Measurements from ENCODE around the gene PIK3R5. TPM values are rescaled to one million over a fixed set of nuclear protein-coding genes. Genes with fewer than 3 reads are reported as not detected.
"Not testable (repeated sequence)": the region's sequence is repeated elsewhere in the genome, so short reads cannot be mapped to it uniquely, and the experiment has no call there.

Gene PIK3R5
- polyA plus RNA-seq, 3 donors from 2014 or later = 26.7 to 90.9 (median 28.9) TPM

GRCh38 chr17:8997994-8998628, 32.6 kb upstream of the PIK3R5 start:
- Mint-ChIP-seq H3K27me3 (ENCODE audit: low read depth in 3 of 3) (peaks cover 8 to 27% (median 19%) of the 10 kb centered on the region in 3 donors), H3K9me3 (no peaks in the 10 kb centered on the region), H3K4me1 (peaks cover 7 to 11% of the 10 kb centered on the region in 2 donors), H3K36me3 (no peaks in the 10 kb centered on the region), H3K4me3 (no peak overlapping the region), H3K27ac (no peak overlapping the region)
- peak; percentile 66 to 78 (median 74) for DNase-seq

DNA sequence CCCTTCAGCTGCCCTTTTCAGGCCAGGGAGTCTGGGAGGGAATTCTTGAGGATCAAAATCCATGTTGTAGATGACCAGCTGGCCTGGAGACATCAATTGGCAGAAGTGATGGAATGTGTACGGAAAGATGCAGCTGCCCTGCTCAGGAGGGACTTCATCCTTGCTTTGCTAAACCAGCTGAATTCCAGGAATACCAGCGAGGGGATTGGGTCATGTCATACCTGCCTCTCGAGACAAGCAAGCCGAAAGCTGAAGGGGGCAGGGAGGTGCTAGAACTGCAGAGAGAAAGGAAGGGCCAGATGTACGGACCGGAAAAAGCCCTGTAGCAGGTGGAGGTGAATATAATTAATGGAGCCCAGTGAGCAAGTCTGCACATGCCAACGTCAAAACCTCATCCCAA, 30.2 kb upstream of the PIK3R5 start:
- DNase-seq = no peak
- Mint-ChIP-seq H3K27ac (no peak overlapping the region), H3K36me3 (no peaks in the 10 kb centered on the region), H3K4me3 (no peak overlapping the region), H3K4me1 (peaks cover 8 to 9% of the 10 kb centered on the region in 2 donors), H3K9me3 (no peaks in the 10 kb centered on the region), H3K27me3 (ENCODE audit: low read depth in 3 of 3) (peaks cover 4 to 18% (median 6%) of the 10 kb centered on the region in 3 donors)

DNA sequence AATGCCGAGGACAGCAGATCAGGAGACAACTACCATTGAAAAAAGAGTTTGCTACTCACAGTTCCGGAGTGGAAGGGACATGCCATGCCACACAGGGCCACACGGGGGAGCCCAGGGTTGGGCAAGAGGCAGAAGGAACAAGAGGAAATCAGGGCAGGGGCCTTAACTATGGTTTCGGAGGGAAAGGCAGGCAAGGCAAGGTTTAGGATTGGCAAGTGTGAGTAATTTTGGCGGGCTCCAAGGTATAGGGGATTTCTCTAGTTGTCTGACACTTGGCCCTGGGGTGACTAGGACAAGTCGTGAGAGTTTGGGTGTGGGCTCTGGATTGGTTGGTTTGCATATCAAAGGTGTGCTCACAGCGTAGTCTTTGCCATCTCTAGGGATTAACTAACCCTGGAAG, 28.8 kb upstream of the PIK3R5 start:
- Mint-ChIP-seq H3K36me3 (no peaks in the 10 kb centered on the region), H3K27me3 (ENCODE audit: low read depth in 3 of 3) (peaks cover 1 to 11% (median 5%) of the 10 kb centered on the region in 3 donors), H3K4me3 (no peak overlapping the region), H3K9me3 (no peaks in the 10 kb centered on the region), H3K4me1 (peaks cover 8 to 9% of the 10 kb centered on the region in 2 donors), H3K27ac (no peak overlapping the region)
- peak; percentile 28 to 48 (median 32) for DNase-seq

GRCh38 chr17:8991514-8992285, 26.2 kb upstream of the PIK3R5 start:
- H3K27me3 Mint-ChIP-seq (ENCODE audit: low read depth in 3 of 3) = peaks cover 0 to 10% (median 2%) of the 10 kb centered on the region in 3 donors
- H3K27ac Mint-ChIP-seq = no peak overlapping the region

DNA sequence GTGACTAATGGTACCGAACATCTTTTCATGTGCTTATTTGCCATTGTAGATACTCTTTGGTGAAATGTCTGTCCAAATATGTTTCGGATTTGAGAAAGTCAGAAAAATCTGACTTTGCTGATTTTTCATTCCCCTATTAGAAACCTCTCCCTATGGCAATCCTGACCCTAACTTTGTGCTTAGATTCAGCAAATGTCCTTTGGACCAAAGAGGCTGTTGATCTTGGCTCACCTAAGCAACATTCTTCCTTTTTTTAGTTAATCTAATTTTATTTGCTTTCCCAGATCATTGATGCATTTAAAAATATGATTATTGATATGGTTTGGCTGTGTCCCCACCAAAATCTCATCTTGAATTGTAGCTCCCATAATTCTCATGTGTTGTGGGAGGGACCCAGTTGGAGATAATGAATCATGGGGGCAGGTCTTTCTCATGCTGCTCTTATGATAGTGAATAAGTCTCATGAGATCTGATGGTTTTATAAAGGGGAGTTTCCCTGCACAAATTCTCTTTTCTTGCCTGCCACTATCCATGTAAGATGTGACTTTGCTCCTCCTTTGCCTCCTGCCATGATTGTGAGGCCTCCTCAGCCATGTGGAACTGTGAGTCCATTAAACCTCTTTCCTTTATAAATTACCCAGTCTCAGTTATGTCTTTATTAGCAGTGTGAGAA, 22.9 kb upstream of the PIK3R5 start:
- H3K36me3 Mint-ChIP-seq; H3K9me3 Mint-ChIP-seq; H3K4me3 Mint-ChIP-seq; H3K27me3 Mint-ChIP-seq (ENCODE audit: low read depth in 3 of 3); DNase-seq; H3K27ac Mint-ChIP-seq: not testable (repeated sequence)
- peaks cover 24 to 30% of the 10 kb centered on the region in 2 donors for H3K4me1 Mint-ChIP-seq

More at GRCh38 chr17:8991514-8992285, 26.2 kb upstream of the PIK3R5 start:
- DNase-seq = peak; percentile 50 to 58 (median 51)
- Mint-ChIP-seq H3K36me3 (no peaks in the 10 kb centered on the region), H3K4me1 (peaks cover 6 to 8% of the 10 kb centered on the region in 2 donors), H3K4me3 (no peak overlapping the region), H3K9me3 (peaks cover 0 to 2% (median 0%) of the 10 kb centered on the region in 6 donors)

DNA sequence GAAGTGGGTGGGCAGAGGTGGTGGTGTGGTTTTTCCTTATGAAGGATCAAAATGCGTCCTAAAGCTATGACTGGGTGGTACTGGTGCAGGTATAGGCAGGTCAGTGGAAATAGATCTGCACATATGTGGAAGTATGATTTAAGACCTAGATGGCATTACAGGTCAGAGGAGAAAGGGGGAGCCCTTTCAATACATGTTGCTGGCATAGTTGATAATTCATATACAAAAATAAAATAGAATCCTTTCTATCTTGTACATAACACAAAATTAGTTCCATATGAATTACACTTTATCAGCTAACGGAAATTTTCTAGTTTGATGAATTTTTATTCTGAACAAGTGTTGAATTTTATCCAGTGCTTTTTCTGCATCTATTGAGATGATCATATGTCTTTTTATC, 20.8 kb upstream of the PIK3R5 start:
- no peaks in the 10 kb centered on the region for H3K36me3 Mint-ChIP-seq
- DNase-seq = no peak
- H3K9me3 Mint-ChIP-seq = peaks cover 0 to 2% (median 0%) of the 10 kb centered on the region in 6 donors
- peaks cover 0 to under 1% (median 0%) of the 10 kb centered on the region in 3 donors for H3K27me3 Mint-ChIP-seq (ENCODE audit: low read depth in 3 of 3)
- H3K4me3 Mint-ChIP-seq = peak overlapping the region in 3 of 5 donors; percentile 12 to 59 (median 27)
- H3K4me1 Mint-ChIP-seq = peaks cover 18 to 24% of the 10 kb centered on the region in 2 donors
- H3K27ac Mint-ChIP-seq = peak overlapping the region in 5 of 6 donors; percentile 43 to 86 (median 47)

DNA sequence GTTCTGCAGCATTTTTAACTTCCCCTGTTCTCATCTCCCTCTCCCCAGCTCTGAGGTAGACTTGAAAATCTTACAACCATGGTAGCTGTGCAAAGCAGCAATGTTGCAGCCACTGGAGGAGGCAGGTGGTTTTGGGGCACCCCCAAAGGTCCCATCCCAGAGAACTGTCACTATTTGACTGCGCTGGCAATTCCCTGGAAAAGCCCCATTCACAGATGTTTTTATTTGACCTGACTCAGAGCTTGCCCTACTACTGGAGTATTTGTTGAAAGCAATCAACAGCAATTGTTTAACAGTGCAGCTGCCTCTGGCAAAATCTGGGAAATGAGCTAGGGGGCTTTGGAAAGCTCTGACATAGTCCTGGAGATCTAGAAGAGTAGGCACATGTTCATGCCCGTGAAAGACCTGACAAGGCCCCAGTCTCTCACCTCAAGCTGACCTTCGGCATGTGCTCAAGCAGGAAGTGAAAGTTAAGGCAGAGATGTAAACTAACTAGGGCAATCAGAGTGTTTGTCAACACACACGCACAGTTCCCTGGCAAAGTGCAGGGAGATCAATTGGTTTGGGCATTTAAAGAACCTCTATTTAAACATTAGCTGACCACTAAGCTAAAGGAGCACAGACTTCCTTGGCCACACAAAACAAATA, 19.7 kb upstream of the PIK3R5 start:
- H3K36me3 Mint-ChIP-seq = no peaks in the 10 kb centered on the region
- peak in 1 of 3 donors; percentile 24 for DNase-seq
- peaks cover 0 to 2% (median 0%) of the 10 kb centered on the region in 6 donors for H3K9me3 Mint-ChIP-seq
- H3K4me3 Mint-ChIP-seq = peak overlapping the region; percentile 2 to 71 (median 30)
- peak overlapping the region; percentile 58 to 86 (median 72) for H3K27ac Mint-ChIP-seq
- peaks cover 17 to 23% of the 10 kb centered on the region in 2 donors for H3K4me1 Mint-ChIP-seq
- no peaks in the 10 kb centered on the region for H3K27me3 Mint-ChIP-seq (ENCODE audit: low read depth in 3 of 3)

DNA sequence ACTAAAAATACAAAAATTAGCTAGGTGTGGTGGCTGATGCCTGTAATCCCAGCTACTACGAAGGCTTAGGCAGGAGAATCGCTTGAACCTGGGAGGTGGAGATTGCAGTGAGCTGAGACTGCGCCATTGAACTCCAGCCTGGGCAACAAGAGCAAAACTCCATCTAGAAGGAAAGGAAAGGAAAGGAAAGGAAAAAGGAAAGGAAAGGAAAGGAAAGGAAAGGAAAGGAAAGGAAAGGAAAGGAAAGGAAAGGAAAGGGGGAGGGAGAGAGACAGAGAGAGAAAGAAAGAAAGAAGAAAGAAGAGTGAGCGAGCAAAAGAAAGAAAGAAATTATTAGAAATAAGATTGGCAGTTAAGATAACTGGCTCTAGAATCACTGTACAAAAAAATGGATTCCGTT, 18.7 kb upstream of the PIK3R5 start:
- not testable (repeated sequence) for H3K27me3 Mint-ChIP-seq (ENCODE audit: low read depth in 3 of 3); H3K9me3 Mint-ChIP-seq; H3K36me3 Mint-ChIP-seq; H3K4me3 Mint-ChIP-seq; DNase-seq
- Mint-ChIP-seq H3K4me1 (peaks cover 17 to 23% of the 10 kb centered on the region in 2 donors), H3K27ac (peak overlapping the region in 2 of 6 donors; percentile 28 to 32)

GRCh38 chr17:8981443-8981842, 15.9 kb upstream of the PIK3R5 start:
- Mint-ChIP-seq H3K27ac (no peak overlapping the region), H3K4me1 (peaks cover 17 to 22% of the 10 kb centered on the region in 2 donors), H3K4me3 (no peak overlapping the region), H3K36me3 (no peaks in the 10 kb centered on the region), H3K27me3 (ENCODE audit: low read depth in 3 of 3) (peaks cover 0 to 1% (median 0%) of the 10 kb centered on the region in 3 donors), H3K9me3 (no peaks in the 10 kb centered on the region)
- no peak for DNase-seq

DNA sequence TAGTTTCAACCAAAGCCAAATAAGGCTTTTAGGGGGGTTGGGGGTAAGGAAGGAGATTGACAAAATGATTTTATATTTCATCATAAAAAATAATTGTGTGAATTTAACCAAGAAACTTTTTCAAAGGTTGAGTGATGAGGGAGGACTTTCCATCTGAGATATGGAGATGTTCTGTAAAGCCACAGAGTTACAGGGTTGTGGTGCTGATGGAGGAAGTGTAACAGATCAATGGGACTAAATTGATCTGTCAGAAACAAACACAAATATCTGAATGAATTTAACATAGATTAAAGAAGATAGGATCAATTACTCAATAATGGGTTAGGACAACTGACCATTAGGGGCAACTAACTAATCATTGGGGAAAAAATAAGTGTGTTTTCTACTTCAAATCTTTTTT, 14.2 kb upstream of the PIK3R5 start:
- Mint-ChIP-seq H3K27ac (no peak overlapping the region), H3K4me3 (no peak overlapping the region), H3K36me3 (no peaks in the 10 kb centered on the region), H3K9me3 (no peaks in the 10 kb centered on the region), H3K27me3 (ENCODE audit: low read depth in 3 of 3) (peaks cover 0 to 1% (median 0%) of the 10 kb centered on the region in 3 donors), H3K4me1 (peaks cover 1 to 5% of the 10 kb centered on the region in 2 donors)
- no peak for DNase-seq

DNA sequence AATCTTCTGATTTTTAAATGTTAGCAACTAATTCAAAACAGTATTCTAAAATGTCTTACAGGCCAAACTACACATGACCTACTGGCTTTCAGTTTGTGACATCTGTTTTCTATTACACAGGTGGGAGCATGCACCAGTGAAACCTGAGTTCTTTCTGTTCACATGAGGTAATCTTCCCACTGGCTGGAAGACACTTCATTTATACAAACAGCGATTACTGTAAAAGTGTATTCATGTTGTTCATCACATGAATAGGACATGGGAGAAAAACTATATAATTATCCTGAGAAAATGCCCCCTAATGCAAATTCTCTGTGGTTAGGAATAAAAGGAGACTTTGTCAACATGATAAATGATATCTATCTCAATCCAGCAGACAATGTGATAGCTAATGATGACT, 11.1 kb upstream of the PIK3R5 start:
- no peak overlapping the region for H3K27ac Mint-ChIP-seq
- H3K4me1 Mint-ChIP-seq = no peaks in the 10 kb centered on the region
- no peaks in the 10 kb centered on the region for H3K36me3 Mint-ChIP-seq
- H3K27me3 Mint-ChIP-seq (ENCODE audit: low read depth in 3 of 3) = peaks cover 0 to 1% (median 0%) of the 10 kb centered on the region in 3 donors
- no peak for DNase-seq
- no peak overlapping the region for H3K4me3 Mint-ChIP-seq
- no peaks in the 10 kb centered on the region for H3K9me3 Mint-ChIP-seq

- no peaks in the 10 kb centered on the region for H3K36me3 Mint-ChIP-seq
- H3K9me3 Mint-ChIP-seq = no peaks in the 10 kb centered on the region
- H3K27me3 Mint-ChIP-seq (ENCODE audit: low read depth in 3 of 3) = peaks cover 0 to 1% (median 0%) of the 10 kb centered on the region in 3 donors
- H3K4me3 Mint-ChIP-seq = no peak overlapping the region
- no peak for DNase-seq
- no peak overlapping the region for H3K27ac Mint-ChIP-seq
- H3K4me1 Mint-ChIP-seq = no peaks in the 10 kb centered on the region
These were observed 9.7 kb upstream of the PIK3R5 start for GRCh38 chr17:8975091-8975725.

DNA sequence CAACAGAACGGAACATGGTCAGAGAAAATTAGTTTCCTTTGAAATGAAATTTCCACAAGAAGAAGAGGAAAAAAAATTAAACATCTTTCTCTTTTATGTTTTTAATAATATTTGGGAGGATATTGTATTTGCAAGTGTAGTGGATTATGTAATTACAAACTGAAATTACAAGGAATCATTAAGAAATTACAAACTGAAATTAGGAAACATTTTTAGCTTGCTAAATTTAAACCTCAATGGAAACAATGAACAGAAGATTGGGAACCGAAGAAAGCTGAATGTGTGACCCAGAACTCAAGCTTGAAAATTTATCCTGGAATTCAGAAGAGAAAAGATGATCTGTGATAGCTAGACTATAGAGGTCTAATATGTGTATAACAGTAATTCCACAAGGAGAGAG, 4.4 kb upstream of the PIK3R5 start:
- Mint-ChIP-seq H3K27me3 (ENCODE audit: low read depth in 3 of 3) (peaks cover 0 to 9% (median 2%) of the 10 kb centered on the region in 3 donors), H3K36me3 (peaks cover 9% of the 10 kb centered on the region in 3 donors), H3K9me3 (peaks cover 0 to 9% (median 0%) of the 10 kb centered on the region in 6 donors), H3K4me1 (peaks cover 9 to 21% of the 10 kb centered on the region in 2 donors), H3K27ac (no peak overlapping the region), H3K4me3 (no peak overlapping the region)
- DNase-seq = no peak
